ENCODE results near the gene COPE.
A peak's percentile ranks its signal among the peaks of the same experiment; 100 is the strongest.

The COPE gene

DNA sequence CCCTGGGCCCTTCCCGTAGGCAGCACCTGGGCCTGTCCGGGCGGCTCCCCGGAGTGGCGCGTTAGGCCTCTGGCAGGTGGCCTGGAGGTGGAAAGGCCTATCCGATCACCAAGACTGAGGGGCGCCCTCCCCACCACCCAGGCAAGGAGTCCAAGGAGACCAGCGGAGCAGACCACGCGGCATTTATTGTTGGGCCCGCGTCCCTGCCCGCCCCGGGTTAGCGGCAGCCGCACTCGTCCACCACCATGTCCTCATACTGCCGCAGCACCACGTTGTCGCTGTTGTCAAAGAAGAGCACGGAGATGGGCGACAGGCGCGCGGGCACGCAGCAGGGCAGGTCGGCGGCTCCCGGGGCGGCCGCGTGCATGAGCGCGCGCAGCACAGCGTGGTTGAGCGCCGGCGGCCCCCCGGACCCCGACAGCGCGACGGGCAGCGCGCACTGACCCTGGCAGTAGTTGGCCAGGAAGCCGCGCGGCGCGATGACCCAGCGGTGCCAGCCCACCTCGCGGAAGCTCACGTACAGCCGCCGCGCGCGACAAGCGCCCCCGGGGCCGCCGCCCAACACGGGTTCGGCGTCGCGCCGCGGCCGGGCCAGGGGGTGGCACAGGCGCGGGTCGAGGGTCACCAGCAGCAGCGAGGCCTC is 50.7 kb downstream of the COPE start:
- peak in 10 of 51 donors; percentile 5 to 55 (median 18) for DNase-seq

DNA sequence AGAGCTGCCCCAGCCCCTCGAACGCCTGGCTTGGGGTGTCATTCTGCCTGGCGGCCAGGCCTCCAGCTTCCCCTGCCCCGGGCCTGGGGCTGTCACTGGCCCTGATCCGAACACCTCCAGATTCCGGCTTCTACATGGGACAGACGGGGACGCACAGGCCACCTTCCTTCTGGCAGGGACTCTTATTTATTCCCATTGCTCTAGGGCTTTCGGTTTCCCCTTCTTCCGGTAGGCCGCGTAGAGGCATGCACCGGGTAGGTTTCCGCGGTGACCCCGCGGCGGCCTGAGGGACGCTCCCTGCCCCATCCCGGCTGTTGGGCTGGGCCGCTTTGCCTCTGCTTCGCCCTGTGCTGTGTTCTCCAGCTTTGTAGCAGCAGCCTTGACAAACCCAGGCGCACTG is 51.4 kb downstream of the COPE start:
- DNase-seq = peak in 4 of 51 donors; percentile 2 to 39 (median 21)

DNA sequence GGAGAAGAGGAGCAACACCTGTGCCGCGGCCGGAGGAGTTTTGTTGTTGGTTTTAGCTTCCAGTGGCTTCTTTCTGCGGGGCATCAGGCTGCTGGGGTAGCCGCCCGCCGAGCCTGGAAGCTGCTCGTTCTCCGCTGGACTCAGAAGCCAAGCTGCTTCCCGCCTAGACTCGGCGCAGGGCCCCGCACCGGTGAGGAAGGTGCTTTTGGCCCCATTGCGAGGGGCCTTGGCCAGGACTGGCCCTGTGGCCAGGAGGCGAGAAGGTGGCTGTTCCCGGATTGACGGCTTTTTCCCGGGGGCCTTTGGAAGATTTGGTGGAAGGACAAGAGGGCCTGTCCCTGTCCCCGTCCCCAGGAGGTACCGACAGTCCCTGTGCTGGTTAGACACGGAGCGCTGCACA is 52.0 kb downstream of the COPE start:
- peak in 1 of 51 donors; percentile 29 for DNase-seq

DNA sequence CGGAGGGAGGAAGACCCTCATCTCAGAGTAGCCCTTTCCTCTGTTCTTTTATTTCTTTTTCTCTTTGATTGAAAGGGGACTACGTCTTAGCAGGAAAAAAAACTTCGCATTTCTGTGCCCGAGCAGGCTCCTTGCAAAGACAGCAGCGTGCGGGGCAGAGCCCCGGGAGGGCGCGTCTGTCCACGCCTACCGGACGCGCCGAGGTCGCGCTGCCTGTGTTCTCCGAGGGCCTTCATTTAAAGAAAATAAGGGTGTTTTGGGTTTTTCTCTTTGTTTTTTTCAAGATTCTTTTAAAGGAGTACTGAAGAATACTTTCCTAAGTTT is 52.4 kb downstream of the COPE start:
- no peak for DNase-seq

DNA sequence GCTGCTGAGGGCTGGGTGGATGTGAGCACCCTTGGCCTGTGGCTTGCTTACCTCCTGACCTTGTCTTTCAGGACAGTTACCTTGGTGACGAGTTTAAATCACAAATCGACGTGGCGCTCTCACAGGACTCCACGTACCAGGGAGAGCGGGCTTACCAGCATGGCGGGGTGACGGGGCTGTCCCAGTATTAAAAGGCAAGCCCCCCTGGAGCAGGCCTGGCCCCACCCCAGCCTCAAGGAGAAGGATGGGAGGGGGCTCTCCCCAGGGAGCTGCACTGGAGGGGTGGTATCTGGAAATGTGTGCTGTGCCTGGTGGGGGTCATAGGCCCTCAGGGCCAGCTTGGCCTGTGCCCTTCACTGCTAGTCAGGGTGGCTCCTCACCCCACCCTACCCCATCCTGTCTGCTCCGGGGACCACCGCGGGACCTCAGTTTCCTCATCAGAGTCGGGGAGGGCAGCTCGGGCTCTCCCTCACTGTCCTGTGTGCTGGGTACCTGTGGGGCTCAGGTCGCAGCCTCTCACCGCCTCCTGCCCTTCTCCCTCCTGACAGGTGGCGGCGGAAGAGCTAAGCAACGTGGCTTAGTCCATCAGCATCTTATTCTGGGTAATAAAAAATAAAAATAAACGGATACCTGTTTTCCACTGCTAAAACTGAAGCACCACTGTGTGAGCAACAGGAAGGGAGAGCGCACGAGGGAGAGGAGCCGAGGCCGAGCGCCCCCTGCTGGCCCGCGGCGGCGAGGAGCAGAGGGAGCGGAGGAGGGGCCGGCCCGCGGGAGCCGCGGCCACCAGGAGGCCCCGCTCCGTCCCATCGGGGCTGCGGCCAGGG is 53.0 kb downstream of the COPE start:
- peak in 40 of 51 donors; percentile 9 to 82 (median 46) for DNase-seq

DNA sequence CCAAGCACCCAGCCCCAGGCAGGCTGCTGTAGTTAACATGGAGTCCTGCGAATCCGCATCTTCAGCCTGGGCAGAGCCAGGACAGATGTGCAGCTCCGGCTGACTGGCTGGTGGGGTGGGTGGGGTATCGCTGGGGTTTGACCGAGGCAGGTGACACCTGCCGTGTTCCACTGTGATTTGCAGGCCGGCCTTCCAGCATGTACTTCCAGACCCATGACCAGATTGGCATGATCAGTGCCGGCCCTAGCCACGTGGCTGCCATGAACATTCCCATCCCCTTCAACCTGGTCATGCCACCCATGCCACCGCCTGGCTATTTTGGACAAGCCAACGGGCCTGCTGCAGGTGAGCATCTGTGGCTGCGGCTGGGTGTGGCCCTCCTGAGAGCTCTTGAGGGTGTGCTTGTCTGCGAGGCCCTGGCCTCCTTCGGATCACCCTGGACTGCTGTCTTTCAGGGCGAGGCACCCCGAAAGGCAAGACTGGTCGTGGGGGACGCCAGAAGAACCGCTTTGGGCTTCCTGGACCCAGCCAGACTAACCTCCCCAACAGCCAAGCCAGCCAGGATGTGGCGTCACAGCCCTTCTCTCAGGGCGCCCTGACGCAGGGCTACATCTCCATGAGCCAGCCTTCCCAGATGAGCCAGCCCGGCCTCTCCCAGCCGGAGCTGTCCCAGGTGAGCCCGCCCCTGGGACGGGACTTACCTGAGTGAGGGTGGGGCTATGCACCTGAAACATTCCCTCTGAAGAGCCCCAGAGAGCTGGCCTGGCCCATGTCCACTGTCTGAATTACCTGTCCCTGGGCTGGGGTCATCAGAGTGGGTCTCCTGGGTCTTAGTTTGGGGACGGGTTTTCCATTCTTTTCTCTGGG is 53.8 kb downstream of the COPE start:
- no peak for DNase-seq

DNA sequence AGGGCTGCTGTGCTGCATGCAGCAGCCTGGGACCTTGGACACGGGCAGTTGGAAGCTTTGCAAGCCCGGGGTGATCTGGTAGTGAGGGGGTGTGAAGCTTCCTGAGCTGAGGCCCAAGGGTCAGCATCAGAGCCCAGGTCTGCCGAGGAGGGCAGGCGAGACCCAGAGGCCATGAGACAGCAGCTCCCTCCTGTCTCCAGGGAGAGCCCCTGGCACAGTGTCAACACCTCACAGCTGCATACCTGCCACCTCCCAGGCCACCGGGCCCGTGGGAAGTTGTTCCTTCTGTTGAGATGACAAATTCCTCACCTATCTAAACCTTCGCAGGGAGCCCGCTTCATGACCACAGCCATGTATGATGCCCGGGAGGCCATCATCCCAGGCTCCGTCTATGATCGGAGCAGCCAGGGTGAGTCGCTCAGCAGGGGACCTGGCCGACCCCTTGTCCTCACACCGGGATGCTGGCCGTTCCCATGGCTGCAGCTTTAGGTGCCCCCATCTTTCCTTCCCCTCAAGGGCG is 55.3 kb downstream of the COPE start:
- DNase-seq = no peak

DNA sequence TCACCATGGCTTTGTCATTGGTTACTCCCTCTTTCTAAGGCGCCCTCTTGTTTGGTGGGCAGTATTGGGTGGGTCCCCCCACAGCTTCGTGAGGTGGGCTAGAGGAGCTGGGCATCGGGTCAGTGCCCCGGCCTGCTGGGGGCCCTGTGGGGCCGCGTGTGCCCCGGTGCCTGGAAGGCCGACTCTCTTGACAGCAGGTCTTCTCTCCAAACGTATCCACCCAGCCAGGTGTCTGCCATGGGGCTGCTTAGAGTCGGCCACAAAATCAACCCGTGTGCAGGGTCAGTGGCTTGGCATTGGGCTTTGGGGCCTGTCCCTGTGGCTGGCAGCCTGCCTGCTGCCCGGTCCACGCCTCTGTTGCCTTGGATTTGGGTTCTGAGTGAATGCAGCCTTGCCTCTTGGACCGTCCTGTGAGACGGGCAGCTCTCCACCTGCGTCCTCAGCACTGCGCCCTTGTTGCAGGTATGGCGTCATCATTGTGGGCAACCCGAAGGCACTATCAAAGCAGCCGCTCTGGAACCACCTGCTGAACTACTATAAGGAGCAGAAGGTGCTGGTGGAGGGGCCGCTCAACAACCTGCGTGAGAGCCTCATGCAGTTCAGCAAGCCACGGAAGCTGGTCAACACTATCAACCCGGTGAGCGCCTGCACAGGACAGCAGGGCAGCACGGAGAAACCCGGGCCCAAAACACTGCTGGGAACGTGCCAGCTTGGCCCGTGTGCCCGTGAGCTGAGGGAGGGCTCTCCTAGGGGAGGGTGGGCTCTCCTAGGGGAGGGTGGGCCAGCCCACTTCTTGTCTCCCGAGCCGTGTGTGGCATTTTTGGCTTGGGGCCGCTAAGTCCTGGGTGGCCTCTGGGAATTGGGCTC is 56.0 kb downstream of the COPE start:
- DNase-seq = peak in 3 of 51 donors; percentile 14 to 25 (median 24)

DNA sequence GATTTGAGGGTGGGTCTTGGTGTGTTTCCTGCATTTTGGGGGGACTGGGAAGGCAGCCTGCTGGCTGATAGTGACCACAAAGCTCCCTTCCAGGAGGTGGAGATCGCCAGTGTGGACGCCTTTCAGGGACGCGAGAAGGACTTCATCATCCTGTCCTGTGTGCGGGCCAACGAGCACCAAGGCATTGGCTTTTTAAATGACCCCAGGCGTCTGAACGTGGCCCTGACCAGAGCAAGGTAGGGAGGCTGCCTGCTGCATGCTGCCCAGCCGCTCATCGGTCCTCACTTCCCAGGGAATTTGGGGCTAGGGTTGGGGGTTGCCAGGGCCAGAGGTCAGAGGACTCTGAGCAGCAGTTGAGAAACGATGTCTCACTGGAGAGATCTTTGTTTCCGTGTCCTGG is 57.3 kb downstream of the COPE start:
- DNase-seq = no peak

DNA sequence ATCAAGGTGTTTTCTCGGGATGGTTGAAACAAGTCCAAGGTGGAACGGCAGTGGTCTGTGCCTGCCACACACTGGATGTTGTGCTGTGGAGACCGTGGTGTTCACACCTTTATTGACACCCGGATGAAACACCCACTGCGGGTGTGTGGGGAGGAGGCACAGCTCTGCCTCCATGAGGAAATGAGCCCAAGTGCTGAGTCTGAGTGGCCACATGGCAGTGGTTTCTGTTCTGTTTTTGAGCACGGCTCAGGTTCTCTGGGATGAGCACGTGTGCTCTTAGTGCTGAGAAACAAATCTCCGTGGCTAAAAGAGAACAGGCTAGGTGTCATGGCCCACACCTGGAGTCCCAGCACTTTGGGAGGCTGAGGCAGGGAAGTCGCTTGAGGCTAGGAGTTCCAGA is 58.0 kb downstream of the COPE start:
- DNase-seq = peak in 2 of 51 donors; percentile 8 to 12

DNA sequence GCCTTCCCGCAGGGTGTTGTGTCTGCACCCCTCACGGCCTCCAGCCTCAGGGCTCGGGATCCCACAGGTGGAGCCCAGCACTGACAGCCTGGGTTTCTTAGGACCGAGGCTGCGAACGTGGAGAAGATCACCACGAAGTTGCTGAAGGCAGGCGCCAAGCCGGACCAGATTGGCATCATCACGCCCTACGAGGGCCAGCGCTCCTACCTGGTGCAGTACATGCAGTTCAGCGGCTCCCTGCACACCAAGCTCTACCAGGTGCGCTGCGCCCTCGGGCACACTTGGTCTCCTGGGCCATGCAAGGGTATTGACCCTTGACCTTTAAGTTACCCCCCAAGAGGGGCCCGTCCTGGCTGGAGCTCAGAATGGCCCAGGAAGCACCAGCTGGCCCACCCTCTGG is 58.5 kb downstream of the COPE start:
- no peak for DNase-seq

DNA sequence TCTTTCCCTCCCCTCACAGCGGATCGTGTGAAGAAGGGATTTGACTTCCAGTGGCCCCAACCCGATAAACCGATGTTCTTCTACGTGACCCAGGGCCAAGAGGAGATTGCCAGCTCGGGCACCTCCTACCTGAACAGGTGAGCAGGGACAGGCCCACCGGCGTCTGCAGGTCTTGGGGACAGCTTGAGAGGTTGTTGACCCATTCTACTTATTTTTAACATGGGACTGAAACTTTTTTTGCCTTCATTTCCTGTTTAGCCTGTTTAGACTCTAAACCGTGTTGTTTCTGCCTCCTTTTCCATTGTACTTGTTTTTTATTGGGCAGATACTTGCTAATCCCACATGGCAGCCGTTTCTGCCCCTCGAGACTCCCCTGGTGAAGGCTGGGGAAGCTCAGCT is 58.9 kb downstream of the COPE start:
- DNase-seq = no peak

DNA sequence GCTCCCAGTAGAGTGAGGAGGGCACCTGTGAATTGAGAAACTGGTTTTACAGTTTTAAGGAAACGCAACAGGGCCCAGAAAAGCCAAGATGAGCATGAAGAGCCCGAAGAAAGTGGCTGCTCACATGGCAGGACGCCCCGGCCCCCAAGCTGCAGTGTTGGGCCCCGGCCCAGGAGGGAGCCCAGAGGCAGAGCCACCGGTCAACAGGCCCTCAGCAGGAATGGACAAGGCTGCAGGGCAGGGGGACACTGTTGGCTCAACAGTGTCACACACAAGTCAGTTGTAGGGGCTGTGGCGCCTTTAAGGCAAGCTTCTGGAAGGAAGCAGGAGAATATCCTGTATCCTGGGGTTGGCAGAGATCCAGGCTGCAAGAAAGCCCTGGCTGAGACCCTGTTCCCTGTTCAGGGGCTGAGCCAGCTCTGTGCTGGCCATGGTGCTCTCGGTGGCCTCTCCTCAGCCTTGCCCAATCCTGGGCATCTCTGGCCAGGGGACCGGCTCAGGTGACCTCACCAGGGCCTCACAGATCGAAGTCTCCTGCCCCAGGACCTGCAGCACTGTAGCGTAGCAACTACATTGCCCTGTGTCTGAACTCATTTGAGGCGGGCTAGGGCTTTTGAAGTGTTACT is 59.4 kb downstream of the COPE start:
- peak in 17 of 51 donors; percentile 5 to 42 (median 30) for DNase-seq

DNA sequence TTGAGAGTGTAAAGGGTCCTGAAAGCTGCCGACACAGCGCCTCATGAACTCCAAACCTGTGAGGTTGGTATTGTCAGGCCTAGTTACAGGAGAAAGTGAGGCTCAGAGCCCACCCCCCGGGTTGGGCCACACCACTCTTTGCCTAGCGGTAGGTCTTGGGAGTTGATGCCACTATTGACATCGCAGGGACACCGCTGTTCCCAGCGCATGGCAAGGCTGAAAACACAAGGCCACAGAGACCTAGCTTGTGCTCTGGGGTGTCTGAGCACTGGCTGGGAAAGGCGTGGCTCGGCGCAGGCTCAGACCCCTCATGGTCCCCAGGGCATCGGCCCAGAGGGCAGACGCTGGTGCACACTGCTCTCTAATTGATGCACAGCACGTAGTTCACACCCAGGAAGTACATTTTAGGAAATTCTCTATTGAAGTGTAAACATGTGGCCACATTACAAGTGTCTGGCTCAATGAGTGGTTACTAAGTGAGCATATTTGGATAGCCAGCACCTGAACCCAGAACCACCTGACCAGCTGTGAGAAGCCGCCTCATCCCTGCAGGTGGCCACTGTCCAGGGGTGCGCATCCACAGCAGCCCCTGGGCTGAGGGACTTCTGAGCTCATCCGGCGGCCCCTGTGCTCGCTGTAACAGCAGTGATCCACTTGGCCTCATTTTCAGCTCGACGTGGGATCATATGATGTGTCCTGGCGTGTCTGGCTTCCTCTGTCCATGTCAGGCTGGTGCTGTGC is 60.1 kb downstream of the COPE start:
- DNase-seq = no peak

DNA sequence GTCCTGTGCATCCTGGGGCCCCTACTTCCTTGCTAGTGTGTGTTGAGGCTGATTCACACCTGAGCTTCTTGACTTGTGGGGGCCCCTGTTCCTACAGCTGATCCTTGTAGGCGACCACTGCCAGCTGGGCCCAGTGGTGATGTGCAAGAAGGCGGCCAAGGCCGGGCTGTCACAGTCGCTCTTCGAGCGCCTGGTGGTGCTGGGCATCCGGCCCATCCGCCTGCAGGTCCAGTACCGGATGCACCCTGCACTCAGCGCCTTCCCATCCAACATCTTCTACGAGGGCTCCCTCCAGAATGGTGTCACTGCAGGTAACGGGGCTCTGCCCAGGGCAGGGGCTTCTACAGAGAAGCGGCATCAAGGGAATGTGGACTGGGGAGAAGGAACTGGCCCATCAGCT is 62.0 kb downstream of the COPE start:
- DNase-seq = no peak

DNA sequence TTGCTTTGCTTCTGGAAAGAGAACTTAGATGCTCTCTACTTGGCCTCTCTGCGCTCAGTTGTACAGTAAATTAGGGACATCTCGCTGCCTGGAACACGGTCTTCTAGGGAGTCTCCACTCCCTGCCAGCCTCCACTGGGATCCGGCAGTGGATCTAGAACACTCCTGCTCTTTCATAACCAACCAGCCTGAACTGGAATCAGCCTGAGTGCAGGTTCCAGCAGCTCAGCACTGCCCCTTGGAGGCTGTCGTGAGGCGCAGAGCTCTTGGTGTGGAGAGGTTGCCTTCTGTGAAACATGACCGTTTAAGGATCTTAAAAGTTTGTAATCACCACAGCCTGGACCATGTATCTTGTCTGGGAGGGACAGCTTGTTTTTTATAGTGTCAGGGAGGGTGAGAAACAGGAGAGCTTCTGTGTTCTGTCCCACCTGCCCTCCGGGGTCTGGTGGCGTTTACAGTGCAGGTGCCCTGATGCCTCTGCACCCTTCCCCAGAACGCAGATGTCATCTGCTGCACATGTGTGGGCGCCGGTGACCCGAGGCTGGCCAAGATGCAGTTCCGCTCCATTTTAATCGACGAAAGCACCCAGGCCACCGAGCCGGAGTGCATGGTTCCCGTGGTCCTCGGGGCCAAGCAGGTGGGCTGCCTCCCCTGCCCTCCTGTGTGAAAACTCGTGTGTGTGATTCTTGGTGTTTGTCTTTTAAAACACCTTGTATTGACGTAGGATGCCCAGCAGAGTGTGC is 62.6 kb downstream of the COPE start:
- DNase-seq = peak in 38 of 51 donors; percentile 7 to 81 (median 48)

DNA sequence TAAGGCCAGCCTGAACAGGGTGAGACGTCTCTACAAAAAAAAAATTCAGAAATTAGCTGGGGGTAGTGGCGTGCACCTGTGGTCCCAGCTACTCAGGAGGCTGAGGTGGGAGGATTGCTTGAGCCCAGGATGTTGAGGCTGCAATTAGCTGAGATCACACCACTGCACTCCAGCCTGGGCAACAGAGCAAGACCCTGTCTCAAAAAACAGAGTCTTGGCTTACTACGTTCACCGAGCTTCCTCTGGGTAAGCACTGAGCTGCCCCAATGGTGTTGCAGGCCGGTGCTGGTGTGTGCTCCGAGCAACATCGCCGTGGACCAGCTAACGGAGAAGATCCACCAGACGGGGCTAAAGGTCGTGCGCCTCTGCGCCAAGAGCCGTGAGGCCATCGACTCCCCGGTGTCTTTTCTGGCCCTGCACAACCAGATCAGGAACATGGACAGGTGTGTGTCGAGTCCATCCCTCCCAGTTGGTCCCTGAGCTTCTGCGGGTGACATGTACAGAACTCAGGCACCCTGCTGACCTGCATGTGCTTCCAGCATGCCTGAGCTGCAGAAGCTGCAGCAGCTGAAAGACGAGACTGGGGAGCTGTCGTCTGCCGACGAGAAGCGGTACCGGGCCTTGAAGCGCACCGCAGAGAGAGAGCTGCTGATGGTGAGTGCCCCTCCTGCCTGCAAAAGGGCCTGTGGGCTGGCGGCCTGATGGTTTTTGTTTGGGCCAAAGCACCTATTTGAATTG is 63.4 kb downstream of the COPE start:
- DNase-seq = no peak

DNA sequence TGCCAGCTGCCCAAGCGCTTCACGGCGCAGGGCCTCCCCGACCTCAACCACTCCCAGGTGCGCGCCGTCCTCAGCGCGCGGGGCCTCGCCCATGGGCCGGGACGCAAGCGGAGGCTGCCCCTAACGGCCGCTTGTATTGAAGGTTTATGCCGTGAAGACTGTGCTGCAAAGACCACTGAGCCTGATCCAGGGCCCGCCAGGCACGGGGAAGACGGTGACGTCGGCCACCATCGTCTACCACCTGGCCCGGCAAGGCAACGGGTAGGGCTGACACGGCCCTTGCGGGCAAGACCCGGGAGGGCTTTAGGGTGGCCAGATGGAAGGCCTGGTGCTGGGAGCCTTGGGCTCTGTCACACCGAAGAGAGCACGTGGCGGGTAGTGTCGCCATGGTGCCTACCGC is 64.2 kb downstream of the COPE start:
- no peak for DNase-seq
